Glomerular visceral epithelial cell (primary cell): ENCODE data around the gene PRKCB.

ENCODE experiments used
- DNase-seq: peaks from one replicate; pipeline ENCODE4 v3.0.0-alpha.2; 2016; ENCODE audit errors: extremely low spot score

The PRKCB gene

DNA sequence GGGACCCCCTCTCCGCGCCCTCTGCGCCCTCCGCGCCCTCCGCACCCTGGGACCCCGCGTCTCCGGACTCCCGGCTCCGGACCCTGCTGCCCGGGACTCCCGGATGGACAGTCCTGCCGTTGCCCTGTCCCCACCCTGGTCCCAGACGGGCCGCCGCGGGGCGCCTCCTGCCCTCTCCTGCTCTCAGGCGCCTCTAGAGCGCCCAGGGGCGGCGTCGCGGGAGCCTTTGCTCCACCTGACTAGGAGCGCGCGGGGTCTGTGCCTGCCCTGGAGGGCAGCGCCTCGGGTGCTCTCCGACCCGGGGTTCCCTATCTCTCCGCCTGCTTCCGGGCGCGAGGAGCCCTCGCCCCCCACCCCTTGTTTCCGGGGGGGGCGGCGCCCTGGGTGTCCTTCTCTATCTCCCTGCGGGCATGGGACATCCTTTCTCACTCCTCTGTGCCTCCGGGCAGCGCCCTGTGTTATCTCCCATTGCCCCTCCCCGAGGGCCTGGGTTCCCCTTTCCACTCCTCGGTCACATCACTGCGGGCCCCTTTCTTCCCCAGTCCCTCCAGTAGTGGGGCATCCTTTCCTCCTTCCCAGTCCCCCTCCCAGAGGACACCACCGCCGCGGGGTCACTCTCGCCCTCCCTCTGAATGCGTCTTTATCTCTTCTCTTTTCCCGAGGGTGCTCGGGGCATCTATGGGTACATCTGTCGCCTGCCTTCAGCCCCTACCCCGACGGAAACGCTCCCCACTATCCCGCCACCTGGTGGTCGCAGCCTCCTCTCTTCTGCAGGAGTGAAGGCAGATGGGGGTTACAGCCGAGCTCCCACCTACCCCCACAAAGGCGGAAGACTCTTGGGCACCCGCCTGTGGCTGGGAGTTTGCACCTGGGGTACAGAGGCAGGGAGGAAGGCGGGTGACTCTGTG, 875 bp downstream of the PRKCB start:
- DNase-seq, result no peak

DNA sequence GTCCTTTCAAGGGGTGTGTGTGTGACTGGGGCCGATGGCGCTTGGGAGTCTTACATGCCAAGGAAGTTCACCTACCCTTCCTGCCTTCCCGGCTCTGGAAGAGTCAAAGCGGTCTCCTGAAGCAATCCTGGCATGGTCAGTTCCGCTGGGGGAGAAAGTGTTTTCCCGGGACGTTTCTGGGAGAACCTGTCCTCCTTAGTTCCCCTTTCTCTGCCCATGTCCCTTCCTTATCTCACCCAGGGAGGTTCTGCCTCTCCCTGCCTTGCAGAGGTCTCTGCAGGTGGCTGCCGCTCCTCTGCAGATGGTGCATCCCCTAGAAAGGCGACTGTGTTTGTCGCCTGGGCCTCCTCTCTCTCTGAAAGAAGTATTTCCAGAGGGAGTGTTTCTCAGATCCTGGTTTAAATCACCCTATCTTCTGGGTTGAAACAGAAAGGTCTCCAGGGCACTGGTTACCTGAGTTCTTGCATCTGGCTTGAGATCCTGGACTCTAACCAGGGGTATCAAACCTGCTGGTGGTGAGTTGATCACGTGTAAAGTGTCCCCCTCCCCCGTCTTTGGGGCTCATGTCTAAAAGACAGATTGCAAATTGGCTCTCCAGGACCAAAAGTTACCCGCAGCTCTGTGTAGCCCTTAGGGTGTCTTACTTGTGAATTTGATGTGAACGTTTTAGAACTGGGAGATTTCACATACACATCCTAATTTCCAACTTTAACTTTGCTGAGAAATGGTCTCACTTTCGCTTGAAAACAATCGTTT, 1.9 kb downstream of the PRKCB start:
- DNase-seq, result no peak

GRCh38 chr16:23838485-23839142, 2.8 kb downstream of the PRKCB start:
- no peak for DNase-seq

DNA sequence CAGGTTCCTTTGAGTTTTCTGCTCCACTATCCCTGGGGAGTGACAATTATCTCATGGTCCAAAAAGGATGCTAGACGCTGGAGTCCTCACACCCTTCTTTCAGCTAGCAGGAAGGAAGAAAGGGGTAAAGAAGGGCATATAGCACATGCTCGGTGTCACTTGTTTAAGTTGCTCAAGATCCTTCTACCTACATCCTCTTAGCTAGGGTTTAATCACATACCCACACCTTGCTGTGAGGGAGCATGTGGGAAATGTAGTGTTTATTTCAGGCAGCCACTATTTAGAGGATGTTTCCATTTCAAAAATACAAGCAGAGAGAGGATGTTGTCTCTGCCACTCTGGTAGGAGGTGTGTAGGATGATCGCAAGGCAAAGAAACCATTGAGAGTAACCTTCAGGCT, 4.5 kb downstream of the PRKCB start:
- no peak for DNase-seq

GRCh38 chr16:23842137-23842600, 6.4 kb downstream of the PRKCB start:
- no peak for DNase-seq

- no peak for DNase-seq
These were observed 7.4 kb downstream of the PRKCB start for GRCh38 chr16:23843143-23843542.

DNA sequence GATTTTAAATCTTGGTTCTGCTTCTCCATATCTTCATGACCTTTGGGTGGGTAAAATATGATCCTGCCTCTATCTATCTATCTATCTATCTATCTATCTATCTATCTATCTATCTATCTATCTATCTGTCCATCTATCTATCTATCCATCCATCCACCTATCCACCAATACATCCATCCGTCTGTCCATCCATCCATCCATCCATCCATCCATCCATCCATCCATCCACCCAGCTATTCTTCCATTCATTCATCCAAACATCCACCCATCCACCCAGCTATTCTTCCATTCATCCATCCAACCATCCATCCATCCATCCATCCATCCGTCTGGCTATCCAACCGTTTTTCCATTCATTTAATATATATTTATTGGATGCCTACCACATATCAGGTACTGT, 11.5 kb downstream of the PRKCB start:
- no peak for DNase-seq

DNA sequence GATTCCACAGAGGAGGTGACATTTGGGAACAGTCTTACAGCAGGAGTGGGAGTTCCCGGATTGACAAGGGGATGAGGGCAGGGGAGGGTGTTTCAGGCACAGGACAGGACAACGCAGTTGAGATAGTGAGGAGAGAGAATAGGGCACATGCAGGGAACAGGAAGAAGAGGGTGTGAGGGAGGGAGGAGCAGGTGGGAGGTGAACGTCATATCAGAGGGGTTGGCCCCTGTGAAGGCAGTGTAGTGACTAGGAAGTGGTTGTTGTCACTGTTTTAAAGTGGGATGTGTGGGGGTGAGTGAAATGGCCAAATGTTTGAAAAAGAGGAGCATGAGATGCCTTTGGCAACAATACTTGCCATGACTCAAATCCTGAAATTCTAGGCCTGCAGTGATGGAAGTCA, 12.2 kb downstream of the PRKCB start:
- DNase-seq, result no peak

DNA sequence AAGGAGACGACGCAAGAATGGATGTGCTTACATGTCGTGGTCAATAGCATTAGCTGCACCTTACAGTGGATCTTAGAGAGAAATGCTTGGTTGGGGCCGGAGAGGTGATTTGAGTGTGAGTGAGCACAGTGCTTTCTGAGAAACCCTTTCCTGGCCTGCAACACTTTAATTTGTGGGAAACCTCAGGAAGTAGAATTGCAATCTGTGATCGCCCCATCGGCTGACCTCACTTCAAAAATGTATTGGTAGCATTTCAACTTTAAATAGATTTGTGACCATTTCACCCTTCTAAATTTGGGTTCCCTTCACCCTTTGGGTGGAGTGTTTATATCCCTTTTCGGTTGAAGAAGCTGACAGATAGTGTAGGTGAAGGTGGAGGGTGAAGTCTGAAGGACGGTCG, 13.2 kb downstream of the PRKCB start:
- DNase-seq, result no peak

DNA sequence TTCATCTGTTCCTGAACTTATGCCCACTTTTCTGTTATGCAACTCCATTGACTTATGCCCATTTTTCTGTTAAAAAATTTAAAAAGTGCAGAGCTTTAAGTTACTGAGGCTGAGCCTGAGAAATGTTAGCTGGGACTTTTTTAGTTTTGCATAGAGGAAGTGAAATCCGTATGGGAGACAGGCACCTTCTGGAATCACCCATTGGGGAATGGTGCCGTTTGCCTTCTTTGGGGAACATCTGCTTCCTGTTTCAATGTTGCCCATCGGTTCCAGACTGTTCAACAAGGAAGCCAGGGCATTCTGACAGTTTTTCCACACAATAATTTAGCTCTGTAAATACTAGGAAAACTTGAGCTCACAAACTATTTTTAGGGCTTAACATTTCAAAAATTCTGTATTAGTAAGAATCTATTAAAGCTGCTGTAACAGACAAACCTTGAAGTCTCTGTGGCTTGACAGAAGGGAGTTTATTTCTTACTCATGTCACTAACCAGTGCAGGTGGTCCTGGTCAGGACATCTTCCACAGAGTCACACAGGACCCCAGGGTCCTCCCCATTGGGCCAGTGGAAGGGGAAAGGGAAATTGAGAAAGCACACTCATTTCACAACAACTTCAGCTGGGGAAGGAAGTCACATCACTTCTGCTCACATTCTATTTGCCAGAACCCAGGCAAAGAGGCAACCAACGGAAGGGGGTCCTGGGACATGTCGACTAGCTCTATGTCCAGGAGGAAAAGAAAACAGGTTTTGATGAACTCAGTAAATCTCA, 17.2 kb downstream of the PRKCB start:
- no peak for DNase-seq

DNA sequence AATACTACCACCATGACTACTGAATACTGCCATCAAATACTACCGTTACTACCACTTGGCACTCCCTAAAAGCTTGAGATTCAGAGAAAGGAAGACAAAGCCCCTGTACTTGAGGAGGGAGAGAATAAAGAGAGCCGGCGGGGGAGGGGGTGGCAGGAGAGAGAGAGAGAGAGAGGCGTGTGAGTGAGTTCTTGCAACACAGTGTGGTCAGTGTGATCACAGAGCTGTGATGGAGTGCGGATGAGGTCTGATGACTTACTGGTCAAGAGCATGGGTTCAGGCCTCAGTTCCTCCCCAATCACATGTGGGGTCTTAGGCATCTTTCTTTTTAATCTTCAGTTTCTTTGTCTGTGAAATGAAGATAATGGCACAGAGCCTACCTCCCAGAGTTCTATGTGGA, 19.2 kb downstream of the PRKCB start:
- no peak for DNase-seq

DNA sequence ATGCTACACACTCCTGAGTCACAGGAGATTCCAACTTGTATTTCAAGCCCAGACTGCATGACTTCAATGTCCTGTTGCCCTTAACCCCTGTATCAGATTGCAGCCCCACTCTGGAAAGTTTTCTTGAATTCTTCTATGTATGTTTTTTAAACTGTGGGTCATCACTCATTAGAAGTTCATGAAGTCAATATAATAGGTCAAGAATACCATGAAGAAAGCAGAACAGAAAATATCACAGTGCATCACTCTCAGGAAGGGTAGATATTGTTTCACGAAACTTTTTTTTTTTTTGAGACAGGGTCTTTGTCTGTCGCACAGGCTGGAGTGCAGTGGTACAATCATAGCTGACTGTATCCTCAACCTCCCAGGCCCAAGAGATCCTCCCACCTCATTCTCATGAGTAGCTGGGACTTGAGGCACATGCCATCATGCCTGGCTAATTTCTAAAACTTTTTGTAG, 20.5 kb downstream of the PRKCB start:
- DNase-seq, result no peak

GRCh38 chr16:23857256-23857880, 21.6 kb downstream of the PRKCB start:
- DNase-seq, result no peak

DNA sequence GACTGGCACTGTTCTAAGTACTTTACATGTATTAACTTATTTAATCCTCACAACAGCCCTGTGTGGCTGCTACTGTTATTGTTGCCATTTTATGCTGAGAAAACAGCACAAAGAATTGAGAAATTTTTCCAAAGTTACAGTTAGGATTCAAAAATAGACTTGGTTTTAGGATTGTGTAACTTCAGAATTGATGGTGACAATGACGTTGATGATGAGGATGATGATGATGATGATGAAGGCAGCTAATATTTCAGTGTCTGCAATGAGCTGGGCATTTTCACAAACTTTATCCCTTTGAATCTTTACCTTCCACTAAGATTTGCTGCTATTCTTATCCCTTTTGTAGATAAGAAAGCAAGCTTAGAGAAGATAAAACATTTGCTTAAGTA, 22.1 kb downstream of the PRKCB start:
- DNase-seq, result no peak

GRCh38 chr16:23858542-23858941, 22.8 kb downstream of the PRKCB start:
- no peak for DNase-seq

- no peak for DNase-seq
These were observed 24.0 kb downstream of the PRKCB start for GRCh38 chr16:23859713-23860269.

DNA sequence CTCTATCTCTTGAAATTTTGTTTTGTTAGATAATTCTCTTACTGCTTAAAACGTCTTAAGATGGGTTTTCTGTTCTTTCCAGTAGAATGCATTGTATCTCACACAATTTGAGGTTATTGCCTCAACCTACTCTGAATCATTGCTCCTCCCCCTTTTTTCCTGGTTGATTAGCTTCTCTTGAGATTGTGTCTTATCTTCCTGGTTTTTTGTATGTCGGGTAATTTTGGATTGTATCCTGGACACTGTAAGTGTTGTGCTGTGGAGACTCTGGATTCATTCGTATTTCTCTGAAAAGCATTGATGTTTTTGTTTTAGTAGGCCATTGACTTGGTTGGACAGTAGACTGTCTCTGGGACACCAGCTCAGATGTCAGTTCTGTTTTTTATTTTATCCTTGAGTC, 26.1 kb downstream of the PRKCB start:
- no peak for DNase-seq

GRCh38 chr16:23862556-23862955, 26.8 kb downstream of the PRKCB start:
- no peak for DNase-seq

DNA sequence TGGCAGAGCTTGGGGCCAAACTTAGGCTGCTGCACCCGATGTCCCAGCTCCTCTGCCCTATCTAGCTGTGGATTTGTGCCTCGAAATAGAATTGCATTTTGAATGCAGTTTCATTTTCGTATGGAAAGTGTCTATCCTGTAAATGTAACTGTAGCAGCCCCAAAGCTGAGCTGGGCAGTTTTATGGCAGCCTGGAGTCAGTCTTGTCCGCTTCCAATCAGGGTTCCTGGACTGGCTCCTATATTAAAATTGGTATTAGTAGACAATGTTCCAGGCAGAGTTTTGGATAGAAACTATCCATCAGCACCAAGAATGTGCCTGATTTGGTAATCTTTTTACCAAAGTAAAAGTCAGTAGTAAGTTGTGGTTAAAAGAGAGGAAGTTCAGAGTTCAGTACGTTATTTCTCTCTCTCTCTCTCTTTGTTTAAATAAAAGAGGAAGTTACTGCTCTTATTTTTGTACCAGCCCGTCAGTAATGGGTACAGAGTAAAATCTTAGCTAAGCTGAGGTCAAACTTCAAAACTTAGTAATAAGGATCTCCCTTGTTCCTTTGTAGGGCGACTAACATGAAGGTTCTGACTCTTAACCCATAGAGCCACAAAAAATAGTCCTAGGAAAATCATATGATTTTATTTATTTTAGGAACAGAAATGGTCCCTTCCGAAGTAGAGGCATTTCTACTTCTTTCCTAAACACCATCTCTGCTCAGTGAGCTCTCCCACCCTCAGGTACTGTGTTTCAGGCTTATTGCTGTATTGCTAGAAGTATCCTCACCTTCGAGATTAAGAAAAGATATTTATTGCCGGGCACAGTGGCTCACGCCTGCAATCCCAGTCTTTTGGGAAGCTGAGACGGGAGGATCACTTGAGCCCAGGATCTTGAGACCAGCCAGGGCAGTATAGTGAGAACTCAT, 28.0 kb downstream of the PRKCB start:
- DNase-seq, result no peak

- no peak for DNase-seq
These were observed 30.1 kb downstream of the PRKCB start for GRCh38 chr16:23865853-23866252.
